HEK293 (cell line): ENCODE data around the gene ISYNA1.

Experiments used
- CTCF ChIA-PET: fragments of 350-600 bp; formaldehyde crosslinking; extraction: SDS; loops from one replicate; lab custom pipeline; 2021; ENCODE audit warnings: antibody characterized with exemption; lab: Yijun Ruan, JAX
- POLR2A ChIA-PET: fragments of 300-600 bp; formaldehyde crosslinking; extraction: SDS; loops from one replicate; lab custom pipeline; 2020; ENCODE audit warnings: antibody characterized with exemption, inconsistent platforms; lab: Yijun Ruan, JAX
- H3K27ac ChIP-seq: fragments of 200-500 bp; sonication (Bioruptor generic); 2 replicates; pipeline ENCODE4 v1.5.1; 2014; ENCODE audit warnings: low read depth, low read length, control low read depth, inconsistent platforms; ENCODE audit errors: extremely low read depth
- H3K36me3 ChIP-seq, 2 experiments: fragments of 200-500 bp in 1 of 2; sonication (Bioruptor generic) in 1 of 2; 1 replicate in 1 of 2; 2 replicates in 1 of 2; pipeline ENCODE4 v1.5.1; 2014 to 2017; ENCODE audit warnings: inconsistent platforms in 2 of 2, low read length in 2 of 2; ENCODE audit not compliant: control insufficient read depth in 2 of 2, insufficient read depth in 1 of 2
- H3K4me1 ChIP-seq: fragments of 200-500 bp; sonication (Bioruptor generic); 2 replicates; pipeline ENCODE4 v1.5.1; 2014; ENCODE audit warnings: mild to moderate bottlenecking, low read length, inconsistent platforms; ENCODE audit not compliant: control insufficient read depth, insufficient read depth
- H3K4me3 ChIP-seq: 2 replicates; pipeline ENCODE4 v1.5.1; 2011; ENCODE audit warnings: low read depth, mild to moderate bottlenecking, control low read depth, low read length, moderate library complexity
- H3K9me3 ChIP-seq: fragments of 200-500 bp; sonication (Bioruptor generic); 2 replicates; pipeline ENCODE4 v1.5.1; 2014; ENCODE audit warnings: low read depth, low read length, inconsistent platforms; ENCODE audit not compliant: control insufficient read depth, insufficient read depth
- BCL11B ChIP-seq: fragments of 450-650 bp; formaldehyde crosslinking; IDR thresholded peaks from 2 replicates; pipeline ENCODE4 v1.5.1; 2016; ENCODE audit warnings: low read depth, missing biosample characterization, missing genetic modification characterization
- EGR2 ChIP-seq: fragments of 450-650 bp; formaldehyde crosslinking; IDR thresholded peaks from 2 replicates; pipeline ENCODE4 v1.5.1; 2016; ENCODE audit warnings: low read depth, missing biosample characterization, missing genetic modification characterization
- GLI4 ChIP-seq: fragments of 450-650 bp; formaldehyde crosslinking; IDR thresholded peaks from 2 replicates; pipeline ENCODE4 v1.5.1; 2016; ENCODE audit warnings: missing biosample characterization, missing genetic modification characterization
- GLIS1 ChIP-seq: fragments of 450-650 bp; formaldehyde crosslinking; IDR thresholded peaks from 2 replicates; pipeline ENCODE4 v1.5.1; 2016; ENCODE audit warnings: missing biosample characterization, missing genetic modification characterization
- HOXD13 ChIP-seq: sonication (generic); formaldehyde crosslinking; IDR thresholded peaks from 2 replicates; pipeline ENCODE4 v1.8.0; 2022; ENCODE audit warnings: missing genetic modification reagents, borderline replicate concordance
- IKZF3 ChIP-seq: fragments of 450-650 bp; IDR thresholded peaks from 2 replicates; pipeline ENCODE4 v1.5.0; 2018; ENCODE audit warnings: missing biosample characterization, mild to moderate bottlenecking, missing genetic modification characterization, moderate library complexity
- KLF10 ChIP-seq: fragments of 450-650 bp; IDR thresholded peaks from 2 replicates; pipeline ENCODE4 v1.5.1; 2018; ENCODE audit warnings: missing biosample characterization, mild to moderate bottlenecking, missing genetic modification characterization
- MEIS1 ChIP-seq: sonication (generic); formaldehyde crosslinking; IDR thresholded peaks from 2 replicates; pipeline ENCODE4 v1.8.1; 2022; ENCODE audit warnings: missing genetic modification reagents, mild to moderate bottlenecking, borderline replicate concordance
- SP3 ChIP-seq: fragments of 450-650 bp; formaldehyde crosslinking; IDR thresholded peaks from 2 replicates; pipeline ENCODE4 v1.5.1; 2016; ENCODE audit warnings: missing biosample characterization, missing genetic modification characterization
- TRIM28 ChIP-seq: IDR thresholded peaks from 2 replicates; pipeline ENCODE4 v1.6.1; 2011; ENCODE audit warnings: low read length, control low read depth, borderline replicate concordance
- ZBTB1 ChIP-seq: fragments of 450-650 bp; formaldehyde crosslinking; IDR thresholded peaks from 2 replicates; pipeline ENCODE4 v1.5.1; 2016; ENCODE audit warnings: missing biosample characterization, missing genetic modification characterization
- ZBTB7A ChIP-seq: fragments of 450-650 bp; formaldehyde crosslinking; IDR thresholded peaks from 2 replicates; pipeline ENCODE4 v1.5.1; 2016; ENCODE audit warnings: low read depth, missing biosample characterization, missing genetic modification characterization
- ZBTB8A ChIP-seq: fragments of 450-650 bp; formaldehyde crosslinking; IDR thresholded peaks from 2 replicates; pipeline ENCODE4 v1.5.1; 2016; ENCODE audit warnings: missing biosample characterization, missing genetic modification characterization
- ZIC2 ChIP-seq: fragments of 450-650 bp; formaldehyde crosslinking; IDR thresholded peaks from 2 replicates; pipeline ENCODE4 v1.5.1; 2016; ENCODE audit warnings: missing biosample characterization, missing genetic modification characterization
- ZNF146 ChIP-seq: fragments of 450-650 bp; formaldehyde crosslinking; IDR thresholded peaks from 2 replicates; pipeline ENCODE4 v1.5.1; 2016; ENCODE audit warnings: missing biosample characterization, missing genetic modification characterization
- ZNF214 ChIP-seq: fragments of 450-650 bp; formaldehyde crosslinking; IDR thresholded peaks from 2 replicates; pipeline ENCODE4 v1.5.1; 2017; ENCODE audit warnings: missing biosample characterization, mild to moderate bottlenecking, missing genetic modification characterization, borderline replicate concordance
- ZNF24 ChIP-seq: fragments of 450-650 bp; formaldehyde crosslinking; IDR thresholded peaks from 2 replicates; pipeline ENCODE4 v1.5.1; 2016; ENCODE audit warnings: missing biosample characterization, missing genetic modification characterization
- ZNF248 ChIP-seq: fragments of 450-650 bp; formaldehyde crosslinking; IDR thresholded peaks from 2 replicates; pipeline ENCODE4 v1.5.1; 2017; ENCODE audit warnings: missing biosample characterization, missing genetic modification characterization
- ZNF266 ChIP-seq: fragments of 450-650 bp; formaldehyde crosslinking; IDR thresholded peaks from 2 replicates; pipeline ENCODE4 v1.5.1; 2016; ENCODE audit warnings: missing biosample characterization, missing genetic modification characterization, low read depth
- ZNF280C ChIP-seq: fragments of 450-650 bp; formaldehyde crosslinking; IDR thresholded peaks from 2 replicates; pipeline ENCODE4 v1.5.1; 2016; ENCODE audit warnings: missing biosample characterization, missing genetic modification characterization
- ZNF510 ChIP-seq: fragments of 450-650 bp; formaldehyde crosslinking; IDR thresholded peaks from 2 replicates; pipeline ENCODE4 v1.5.1; 2018; ENCODE audit warnings: mild to moderate bottlenecking, missing genetic modification characterization, missing biosample characterization; ENCODE audit not compliant: insufficient replicate concordance
- ZNF514 ChIP-seq: fragments of 450-650 bp; formaldehyde crosslinking; IDR thresholded peaks from 2 replicates; pipeline ENCODE4 v1.5.1; 2016; ENCODE audit warnings: missing biosample characterization, missing genetic modification characterization
- ZNF521 ChIP-seq: fragments of 450-650 bp; formaldehyde crosslinking; IDR thresholded peaks from 2 replicates; pipeline ENCODE4 v1.5.1; 2017; ENCODE audit warnings: missing biosample characterization, mild to moderate bottlenecking, missing genetic modification characterization
- ZNF561 ChIP-seq: fragments of 450-650 bp; IDR thresholded peaks from 2 replicates; pipeline ENCODE4 v1.5.1; 2018; ENCODE audit warnings: missing biosample characterization, missing genetic modification characterization, borderline replicate concordance
- ZNF600 ChIP-seq: fragments of 450-650 bp; formaldehyde crosslinking; IDR thresholded peaks from 2 replicates; pipeline ENCODE4 v1.5.1; 2016; ENCODE audit warnings: missing biosample characterization, missing genetic modification characterization
- ZNF677 ChIP-seq: fragments of 450-650 bp; IDR thresholded peaks from 2 replicates; pipeline ENCODE4 v1.5.0; 2018; ENCODE audit warnings: missing biosample characterization, mild to moderate bottlenecking, missing genetic modification characterization, moderate library complexity
- ZNF768 ChIP-seq: fragments of 450-650 bp; formaldehyde crosslinking; IDR thresholded peaks from 2 replicates; pipeline ENCODE4 v1.5.1; 2018; ENCODE audit warnings: missing biosample characterization, mild to moderate bottlenecking, missing genetic modification characterization
- ZNF776 ChIP-seq: fragments of 450-650 bp; formaldehyde crosslinking; IDR thresholded peaks from 2 replicates; pipeline ENCODE4 v1.5.0; 2017; ENCODE audit warnings: missing biosample characterization, missing genetic modification characterization, borderline replicate concordance
- ZNF830 ChIP-seq: fragments of 450-650 bp; IDR thresholded peaks from 2 replicates; pipeline ENCODE4 v1.5.0; 2018; ENCODE audit warnings: missing biosample characterization, missing genetic modification characterization, low read depth, mild to moderate bottlenecking, moderate library complexity
- ZNF837 ChIP-seq: fragments of 450-650 bp; formaldehyde crosslinking; IDR thresholded peaks from 2 replicates; pipeline ENCODE4 v1.5.1; 2016; ENCODE audit warnings: missing biosample characterization, missing genetic modification characterization
- ZSCAN18 ChIP-seq: fragments of 450-650 bp; formaldehyde crosslinking; IDR thresholded peaks from 2 replicates; pipeline ENCODE4 v1.5.1; 2016; ENCODE audit warnings: missing biosample characterization, missing genetic modification characterization
- TF ChIP-seq, protein P1 (sequence below): fragments of 450-650 bp; IDR thresholded peaks from 2 replicates; pipeline ENCODE4 v1.5.1; 2018; ENCODE audit warnings: missing biosample characterization, mild to moderate bottlenecking, missing genetic modification characterization
- TF ChIP-seq, protein P2 (sequence below): sonication (generic); formaldehyde crosslinking; IDR thresholded peaks from 2 replicates; pipeline ENCODE4 v1.8.1; 2022; ENCODE audit warnings: mild to moderate bottlenecking, moderate library complexity, missing genetic modification reagents

Gene ISYNA1

DNA sequence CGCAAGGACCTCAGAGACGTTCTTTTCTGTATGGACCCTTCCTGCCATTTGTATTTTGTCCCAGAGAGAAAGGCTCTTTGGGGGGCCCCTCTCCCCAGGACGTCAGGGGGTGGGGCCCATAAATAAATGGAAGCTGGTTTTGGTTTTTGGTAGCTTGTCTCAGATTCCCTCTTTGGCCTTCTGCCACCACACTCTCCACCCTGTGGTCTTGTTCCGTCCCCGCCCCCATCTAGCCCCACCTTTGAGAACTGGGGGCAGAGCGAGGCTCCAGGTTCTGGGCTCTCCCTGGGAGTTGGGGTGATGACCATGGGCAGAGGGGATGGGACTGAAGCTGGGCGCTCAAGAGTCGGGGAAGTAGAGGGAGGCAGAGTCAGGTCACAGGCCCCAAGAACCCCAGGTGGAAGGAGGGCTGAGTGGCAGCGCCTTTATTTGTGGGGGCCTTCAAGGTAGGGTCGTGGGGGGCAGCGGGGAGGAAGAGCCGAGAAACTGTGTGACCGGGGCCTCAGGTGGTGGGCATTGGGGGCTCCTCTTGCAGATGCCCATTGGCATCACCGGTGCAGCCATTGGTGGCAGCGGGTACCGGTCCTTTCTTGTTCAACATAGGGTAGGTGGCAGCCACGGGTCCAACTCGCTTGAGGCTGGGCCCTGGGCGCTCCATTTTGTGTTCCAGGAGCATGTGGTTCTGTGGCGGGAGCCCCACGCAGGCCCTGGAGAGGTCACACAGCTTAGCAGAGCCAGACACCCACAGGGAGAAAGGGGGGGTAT lies 3.3 kb downstream of the ISYNA1 start:
- CTCF ChIA-PET: interaction anchor here (0.6 to 0.8 kb wide), 4 partner anchors 11 to 156 kb away, joined by 3 to 4 read pairs (median 4); no protein-coding TSS in a partner anchor
- peaks cover 21% of the 10 kb centered on the region for H3K4me1 ChIP-seq
- no peak overlapping the region for H3K4me3 ChIP-seq
- POLR2A ChIA-PET: interaction anchor here (1.0 to 1.2 kb wide), 2 partner anchors 142 to 153 kb away, joined by 3 read pairs; partner anchors contain the start of gene JUND
- H3K27ac ChIP-seq: peak overlapping the region; percentile 96
- H3K9me3 ChIP-seq: no peaks in the 10 kb centered on the region
- peaks cover 5 to 24% of the 10 kb centered on the region in 2 experiments; a peak in 1 of 3 replicates for H3K36me3 ChIP-seq
- TF ChIP-seq ZNF280C (tag by site-specific recombination) (no peak), ZIC2 (tag by site-specific recombination) (no peak; the same call in 1 of the 2 replicates), ZBTB7A (tag by site-specific recombination) (no peak), ZSCAN18 (tag by site-specific recombination) (no peak), ZNF837 (tag by site-specific recombination) (no peak), TRIM28 (no peak), ZNF146 (tag by site-specific recombination) (no peak), GLIS1 (tag by site-specific recombination) (peak; percentile 72), MEIS1 (no peak), GLI4 (tag by site-specific recombination) (no peak), IKZF3 (no peak), SP3 (0 out of 2 replicates have a peak, but pooled peaks have one; percentile 20), ZNF266 (tag by site-specific recombination) (no peak), EGR2 (tag by site-specific recombination) (no peak), ZNF514 (no peak), ZBTB8A (tag by site-specific recombination) (0 out of 2 replicates have a peak, but pooled peaks have one; percentile 39), ZNF830 (no peak), ZNF510 (tag by site-specific recombination) (no peak), ZNF248 (tag by site-specific recombination) (no peak), ZNF24 (tag by site-specific recombination) (no peak), ZNF776 (no peak), ZNF600 (tag by site-specific recombination) (no peak), KLF10 (tag by site-specific recombination) (peak; percentile 19; the same call in 1 of the 2 replicates), ZNF677 (tag by site-specific recombination) (no peak), ZNF214 (tag by site-specific recombination) (no peak), ZNF768 (tag by site-specific recombination) (no peak), BCL11B (tag by site-specific recombination) (peak; percentile 74), ZNF521 (tag by site-specific recombination) (no peak), ZBTB1 (tag by site-specific recombination) (no peak), ZNF561 (tag by site-specific recombination) (0 out of 2 replicates have a peak, but pooled peaks have one; percentile 26), HOXD13 (CRISPR knock-in tag) (no peak)
- TF ChIP-seq, protein P1, sequence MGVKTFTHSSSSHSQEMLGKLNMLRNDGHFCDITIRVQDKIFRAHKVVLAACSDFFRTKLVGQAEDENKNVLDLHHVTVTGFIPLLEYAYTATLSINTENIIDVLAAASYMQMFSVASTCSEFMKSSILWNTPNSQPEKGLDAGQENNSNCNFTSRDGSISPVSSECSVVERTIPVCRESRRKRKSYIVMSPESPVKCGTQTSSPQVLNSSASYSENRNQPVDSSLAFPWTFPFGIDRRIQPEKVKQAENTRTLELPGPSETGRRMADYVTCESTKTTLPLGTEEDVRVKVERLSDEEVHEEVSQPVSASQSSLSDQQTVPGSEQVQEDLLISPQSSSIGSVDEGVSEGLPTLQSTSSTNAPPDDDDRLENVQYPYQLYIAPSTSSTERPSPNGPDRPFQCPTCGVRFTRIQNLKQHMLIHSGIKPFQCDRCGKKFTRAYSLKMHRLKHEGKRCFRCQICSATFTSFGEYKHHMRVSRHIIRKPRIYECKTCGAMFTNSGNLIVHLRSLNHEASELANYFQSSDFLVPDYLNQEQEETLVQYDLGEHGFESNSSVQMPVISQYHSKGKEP (tag by site-specific recombination): no peak
- TF ChIP-seq, protein P2, sequence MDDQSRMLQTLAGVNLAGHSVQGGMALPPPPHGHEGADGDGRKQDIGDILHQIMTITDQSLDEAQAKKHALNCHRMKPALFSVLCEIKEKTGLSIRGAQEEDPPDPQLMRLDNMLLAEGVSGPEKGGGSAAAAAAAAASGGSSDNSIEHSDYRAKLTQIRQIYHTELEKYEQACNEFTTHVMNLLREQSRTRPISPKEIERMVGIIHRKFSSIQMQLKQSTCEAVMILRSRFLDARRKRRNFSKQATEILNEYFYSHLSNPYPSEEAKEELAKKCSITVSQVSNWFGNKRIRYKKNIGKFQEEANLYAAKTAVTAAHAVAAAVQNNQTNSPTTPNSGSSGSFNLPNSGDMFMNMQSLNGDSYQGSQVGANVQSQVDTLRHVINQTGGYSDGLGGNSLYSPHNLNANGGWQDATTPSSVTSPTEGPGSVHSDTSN (CRISPR knock-in tag): no peak
